HG03280 (cell line): ENCODE results near the gene AUTS2.

Experiments used
- ATAC-seq: cut with Tn5 transposase; IDR thresholded peaks from one replicate; pipeline ENCODE4 v1.9.1; 2021; ENCODE audit warnings: mild to moderate bottlenecking, moderate library complexity; ENCODE audit not compliant: unreplicated experiment

Gene AUTS2

DNA sequence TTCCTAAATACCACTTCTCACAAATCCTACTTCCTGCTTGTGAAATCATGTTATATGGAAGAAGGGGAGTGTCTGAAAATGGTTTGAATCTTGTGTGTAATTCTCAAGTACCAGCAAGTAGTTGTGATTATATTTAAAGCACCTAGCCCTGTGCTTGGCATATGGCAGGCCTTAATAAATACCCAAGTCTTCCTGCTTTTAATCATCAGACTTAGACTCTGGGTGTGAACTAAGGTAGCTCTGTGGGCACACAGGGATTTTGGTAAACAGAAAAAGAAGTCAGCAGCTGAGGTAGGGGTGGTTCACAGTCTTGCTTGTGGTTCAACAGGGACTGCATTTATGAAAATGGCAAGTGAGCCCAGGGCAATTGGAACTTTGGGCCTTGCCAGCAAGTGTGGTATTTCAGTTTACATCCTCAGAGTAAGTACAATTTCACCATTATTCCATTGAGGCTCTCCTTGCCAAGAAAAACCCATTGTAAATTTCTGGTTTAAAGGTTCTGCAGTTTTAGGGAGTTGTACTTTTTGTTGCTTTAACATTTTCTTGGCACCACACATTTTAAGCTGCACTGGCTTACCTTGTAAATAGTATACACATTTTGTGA lies 215.5 kb downstream of the AUTS2 start:
- ATAC-seq, result no peak

DNA sequence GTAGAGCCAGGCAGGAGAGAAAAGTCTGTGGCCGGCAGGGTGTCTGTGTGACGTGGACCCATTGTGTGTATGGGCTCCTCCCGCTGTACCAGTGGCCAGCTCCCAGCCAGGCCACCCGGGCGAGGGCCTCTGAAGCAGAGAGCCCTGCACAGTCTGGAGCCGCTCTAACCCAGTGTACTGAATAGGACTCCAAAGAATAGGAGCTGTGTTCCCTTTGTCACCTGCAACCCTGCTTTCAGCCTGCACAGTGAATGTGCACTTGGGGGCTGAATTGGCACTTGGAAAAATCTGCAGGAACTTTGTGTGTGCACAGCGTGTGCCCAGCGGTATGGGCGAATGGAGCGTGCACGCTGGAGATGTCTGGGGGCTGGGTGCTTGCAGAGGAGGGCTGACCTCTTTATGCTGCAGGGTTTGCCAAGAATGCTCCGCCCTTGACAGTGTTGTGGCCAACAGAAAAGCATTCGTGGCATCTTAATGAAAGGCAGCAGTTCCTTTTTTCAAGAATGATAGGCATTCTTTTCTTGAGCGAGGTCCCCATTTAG lies 216.2 kb downstream of the AUTS2 start:
- ATAC-seq, result no peak

DNA sequence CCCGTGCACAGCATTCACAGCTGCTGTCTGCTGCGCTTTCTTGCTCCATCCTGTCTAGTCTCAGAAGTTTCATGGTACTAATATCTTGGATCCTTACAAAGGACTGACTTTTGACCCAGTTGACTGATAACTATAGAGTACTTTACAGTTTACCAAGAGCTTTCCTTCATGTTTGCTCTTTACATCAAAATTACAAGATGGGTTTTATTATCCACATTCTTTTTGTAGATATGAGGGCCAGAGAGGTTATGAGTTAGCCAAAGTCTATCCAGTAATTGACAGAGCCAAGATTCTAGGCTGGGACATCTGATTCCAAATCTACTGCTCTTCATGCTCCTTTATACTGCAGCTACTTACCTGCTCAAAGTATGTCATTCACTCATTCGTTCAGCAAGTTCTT lies 218.2 kb downstream of the AUTS2 start:
- ATAC-seq, result no peak

- no peak for ATAC-seq
Measured at GRCh38 chr7:69817121-69817520, 218.8 kb downstream of the AUTS2 start.

DNA sequence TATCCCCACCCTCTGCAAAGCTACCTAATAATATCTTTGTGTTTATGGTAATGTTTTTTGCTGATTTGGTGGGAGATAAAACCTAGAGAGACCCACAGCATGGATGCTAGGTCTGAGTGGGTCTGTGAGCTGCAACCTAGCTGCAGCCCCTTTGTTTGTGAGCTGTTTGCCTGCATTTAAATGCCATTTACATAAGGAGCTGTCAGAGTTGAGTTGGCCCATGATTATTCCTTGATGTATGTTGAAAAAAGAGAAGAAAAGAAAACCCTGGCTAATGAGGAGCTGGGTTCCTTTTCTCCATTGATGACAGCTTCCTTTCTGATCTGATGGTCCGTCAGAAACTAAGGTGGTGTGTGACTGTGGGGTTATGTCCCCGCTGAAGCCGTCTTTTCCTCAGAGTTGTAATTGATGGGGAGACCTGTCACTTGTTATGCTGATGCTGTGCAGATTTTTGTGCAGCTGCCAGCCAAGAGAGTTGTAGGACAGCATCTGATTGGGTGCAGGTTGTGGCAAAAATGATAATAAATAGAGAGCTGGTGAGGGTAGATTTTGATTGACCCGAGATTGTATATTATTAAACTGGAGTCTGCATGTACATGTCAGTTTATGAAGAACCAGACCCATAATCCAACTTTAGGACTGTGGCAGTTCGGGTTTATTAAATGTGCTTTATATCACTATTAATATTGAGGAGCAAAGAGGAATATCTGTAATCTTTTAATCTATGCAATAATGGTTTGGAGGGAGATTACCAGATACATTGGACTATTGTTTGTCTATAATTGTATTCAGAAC lies 219.8 kb downstream of the AUTS2 start:
- ATAC-seq, result no peak

GRCh38 chr7:69818636-69819332 lies 220.5 kb downstream of the AUTS2 start:
- ATAC-seq, result no peak

DNA sequence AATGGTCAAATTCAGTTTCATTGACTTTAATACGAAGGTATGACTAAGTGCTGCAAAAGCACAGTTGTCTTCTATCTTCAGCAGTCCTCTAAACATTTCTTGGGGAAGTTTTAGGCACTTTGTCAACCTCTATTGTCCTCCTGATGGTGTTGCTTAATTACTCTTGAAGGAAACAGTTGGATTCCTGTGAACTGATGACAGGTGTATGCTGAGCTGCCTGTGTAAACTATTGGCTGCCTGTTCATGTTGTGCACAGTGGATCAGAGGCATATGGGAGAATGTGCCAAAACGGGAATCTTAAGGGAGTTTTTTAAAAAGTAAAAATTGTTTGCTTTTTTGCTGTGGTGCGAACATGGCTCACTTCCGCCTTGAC lies 221.0 kb downstream of the AUTS2 start:
- no peak for ATAC-seq

DNA sequence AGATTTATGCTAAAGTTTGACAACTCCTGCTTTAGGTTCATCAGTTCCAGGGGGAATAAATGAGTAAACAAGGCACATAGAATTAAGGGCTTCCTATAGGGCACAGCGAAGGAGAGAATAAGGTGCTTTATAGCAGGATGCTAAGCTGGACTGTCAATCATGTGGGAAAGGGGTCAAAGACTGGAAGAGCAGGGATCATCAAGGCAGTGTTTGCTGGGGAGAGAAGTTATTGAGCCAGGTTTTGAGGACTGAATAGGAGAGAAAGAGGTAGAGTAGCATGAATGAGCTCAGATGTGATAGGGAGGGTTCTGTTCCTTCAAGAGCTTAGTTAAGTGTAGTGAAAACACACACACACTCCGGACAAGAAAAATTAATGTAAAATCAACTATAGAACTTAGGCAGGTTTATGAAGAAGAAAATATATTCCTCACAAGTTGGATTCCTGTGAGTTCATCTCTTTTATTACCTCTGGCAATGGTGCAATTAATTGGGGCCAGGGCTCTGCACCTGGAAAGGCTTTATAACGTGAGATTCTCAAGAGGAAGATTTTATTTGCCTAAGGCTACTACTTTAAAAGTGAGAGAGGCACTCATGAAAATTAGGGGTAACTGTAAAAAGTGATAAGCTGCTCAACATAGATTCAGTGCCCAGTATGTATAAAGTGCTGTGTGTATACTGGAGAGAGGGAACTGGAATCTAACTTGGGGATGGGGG lies 222.4 kb downstream of the AUTS2 start:
- ATAC-seq, result no peak

- no peak for ATAC-seq
Measured at GRCh38 chr7:69822386-69822785, 224.1 kb downstream of the AUTS2 start.

GRCh38 chr7:69823151-69823744 lies 225.0 kb downstream of the AUTS2 start:
- ATAC-seq, result no peak

DNA sequence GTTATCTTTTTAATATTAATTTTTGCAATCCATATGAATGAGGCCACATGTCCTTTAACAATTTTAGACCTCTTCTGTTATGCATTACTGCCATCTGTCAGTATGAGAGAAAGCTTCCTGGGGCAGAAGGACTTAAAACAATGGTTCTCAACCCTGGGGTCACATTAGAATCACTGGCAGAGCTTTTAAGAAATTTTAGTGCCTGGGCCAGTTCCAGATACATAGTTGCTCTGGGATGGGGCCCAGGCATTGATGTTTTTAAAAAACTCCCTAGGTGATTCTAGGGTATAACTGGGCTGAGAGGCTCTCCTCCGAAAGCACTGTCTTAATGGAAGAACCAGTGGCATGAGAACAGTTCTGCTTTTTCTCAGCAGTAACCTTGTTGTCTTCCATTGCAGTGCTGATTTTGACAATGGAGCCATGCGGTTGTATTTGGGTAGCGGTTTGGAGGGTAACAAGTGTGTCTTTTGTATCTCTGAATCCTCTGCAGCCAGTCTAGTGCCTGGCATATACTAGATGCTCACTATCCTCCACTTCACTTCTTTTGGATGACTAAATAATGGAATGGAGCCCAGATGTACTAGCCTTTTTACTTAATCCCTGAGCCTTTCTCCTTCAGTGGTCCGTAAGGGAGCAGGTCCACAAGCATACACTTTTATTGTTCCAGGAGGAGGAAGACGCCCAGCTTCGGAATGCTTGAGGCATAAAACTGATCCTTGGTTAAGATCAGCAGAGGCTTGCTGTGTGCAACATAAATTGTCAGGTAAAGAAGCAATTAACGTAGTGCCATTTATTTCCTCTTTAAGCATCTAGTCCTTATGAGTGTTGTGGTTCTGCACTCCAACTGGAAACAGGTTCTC lies 227.1 kb downstream of the AUTS2 start:
- ATAC-seq, result no peak

- no peak for ATAC-seq
Measured at GRCh38 chr7:69826283-69826682, 228.0 kb downstream of the AUTS2 start.

- ATAC-seq, result no peak
Measured at GRCh38 chr7:69827140-69827539, 228.9 kb downstream of the AUTS2 start.

DNA sequence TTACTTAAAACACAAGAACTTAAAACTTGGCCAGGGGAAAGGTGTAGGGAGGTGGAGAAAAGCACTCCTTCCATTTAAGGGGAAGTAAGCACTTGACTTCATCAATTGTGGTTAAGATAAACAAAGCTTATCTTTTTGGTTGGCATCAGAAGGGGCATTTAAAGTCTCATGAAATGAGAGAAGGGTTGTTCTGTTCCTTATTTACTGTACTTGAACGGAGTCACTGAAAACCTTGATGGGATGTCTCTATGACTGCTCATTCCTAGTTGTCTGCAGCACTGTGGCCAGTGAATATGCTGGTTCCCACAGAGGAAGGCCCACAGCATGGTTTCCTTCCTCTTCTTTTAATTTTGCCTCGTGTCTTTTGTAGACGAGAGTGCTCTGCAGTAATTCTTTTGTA lies 229.3 kb downstream of the AUTS2 start:
- no peak for ATAC-seq

GRCh38 chr7:69832356-69832755 lies 234.1 kb downstream of the AUTS2 start:
- no peak for ATAC-seq

GRCh38 chr7:69833964-69834363 lies 235.7 kb downstream of the AUTS2 start:
- ATAC-seq, result no peak

DNA sequence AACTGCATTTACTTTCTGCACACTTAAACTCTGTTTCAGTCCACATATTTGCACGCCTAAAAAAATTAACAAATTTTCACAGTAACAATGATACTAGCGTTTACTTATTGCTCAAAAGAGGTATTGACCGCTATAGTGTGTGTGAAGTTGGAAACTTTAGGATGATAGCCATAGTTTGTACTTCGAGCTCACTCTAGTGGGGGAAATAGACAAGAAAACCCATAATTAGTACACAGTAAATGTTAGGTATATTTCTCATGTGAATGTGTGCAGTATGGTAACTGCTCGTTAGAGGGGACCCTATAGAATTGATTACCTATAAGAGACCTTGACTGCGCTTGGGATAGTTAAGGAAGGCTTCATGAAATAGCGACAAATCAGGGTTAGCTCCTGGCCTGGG lies 238.4 kb downstream of the AUTS2 start:
- ATAC-seq, result no peak

DNA sequence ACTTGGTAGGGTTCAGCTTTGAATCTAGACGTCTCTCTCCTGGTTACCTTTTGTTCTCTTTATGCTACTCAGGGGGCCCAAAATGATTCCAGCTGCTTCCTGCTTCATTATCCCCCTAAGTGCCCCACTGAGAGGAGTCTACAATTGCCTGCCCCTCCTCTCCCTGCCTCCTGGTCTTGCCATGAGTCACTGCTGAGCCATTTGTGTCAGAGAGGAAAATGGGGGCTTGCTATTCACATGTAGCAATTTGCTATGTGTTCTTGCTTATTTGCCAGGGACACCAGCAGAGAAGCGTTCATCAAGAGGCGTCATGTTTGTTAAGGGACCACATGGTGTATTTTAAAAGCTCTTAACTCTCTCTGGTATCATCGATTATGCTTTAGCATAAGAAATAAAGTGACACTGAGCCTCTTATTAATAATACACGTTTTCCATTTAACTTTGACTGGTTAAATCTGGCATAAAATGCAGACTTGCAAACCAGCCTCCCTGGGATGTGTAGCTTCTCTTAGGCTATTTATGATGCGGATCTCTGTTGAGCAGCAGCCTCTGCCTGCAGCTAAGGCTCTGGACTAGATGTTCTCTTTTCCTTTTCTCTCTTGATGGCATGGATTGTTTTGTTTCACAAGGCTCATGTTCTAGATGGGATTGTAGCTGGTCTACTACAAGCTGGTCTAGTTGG lies 239.3 kb downstream of the AUTS2 start:
- ATAC-seq, result no peak

- peak; percentile 35 for ATAC-seq
Measured at GRCh38 chr7:69839782-69840181, 241.5 kb downstream of the AUTS2 start.
